A204.1 (cell line): Measurements from ENCODE around the gene CBX6.
"Not testable (repeated sequence)": the region's sequence is repeated elsewhere in the genome, so short reads cannot be mapped to it uniquely, and the experiment has no call there.

Experiments
- FAIRE-seq: peaks from 2 replicates; lab custom pipeline; 2012; peaks lifted over from hg19 to GRCh38; lab: Jason Lieb, UNC

CBX6 gene

DNA sequence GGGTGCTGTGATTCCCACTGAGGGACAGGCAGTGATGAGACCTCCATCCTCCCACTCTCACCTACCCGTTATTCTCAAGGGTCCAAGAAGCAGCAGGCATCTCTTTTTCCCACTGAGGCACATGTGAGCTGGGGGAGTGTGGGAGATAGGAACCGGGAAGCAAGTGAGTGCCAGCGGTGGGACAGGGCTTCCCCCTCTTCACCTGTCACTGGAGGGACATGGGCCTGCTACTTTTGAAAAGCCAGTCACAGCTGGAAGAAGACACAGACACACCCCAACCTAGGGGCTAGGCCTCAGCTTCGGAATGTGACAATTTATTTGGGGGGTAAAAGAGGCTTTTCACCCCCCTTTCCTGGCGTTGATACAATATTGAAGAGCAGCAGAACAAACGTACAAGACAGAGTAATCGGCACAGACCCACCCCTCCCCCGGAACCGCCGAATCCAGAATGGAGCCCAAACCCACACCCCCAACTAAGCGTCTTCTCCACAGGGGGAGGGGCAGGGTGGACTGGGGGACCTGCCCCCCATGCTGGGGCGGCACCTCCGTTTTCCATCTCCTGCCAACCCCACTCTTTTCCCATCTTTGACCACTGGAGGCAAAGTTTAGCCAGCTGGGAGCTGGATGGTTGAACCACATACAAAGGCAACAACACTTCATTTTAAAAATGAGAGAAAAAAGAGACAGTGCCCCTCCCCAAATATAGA is 10.7 kb downstream of the CBX6 start:
- FAIRE-seq, result peak; percentile 80

DNA sequence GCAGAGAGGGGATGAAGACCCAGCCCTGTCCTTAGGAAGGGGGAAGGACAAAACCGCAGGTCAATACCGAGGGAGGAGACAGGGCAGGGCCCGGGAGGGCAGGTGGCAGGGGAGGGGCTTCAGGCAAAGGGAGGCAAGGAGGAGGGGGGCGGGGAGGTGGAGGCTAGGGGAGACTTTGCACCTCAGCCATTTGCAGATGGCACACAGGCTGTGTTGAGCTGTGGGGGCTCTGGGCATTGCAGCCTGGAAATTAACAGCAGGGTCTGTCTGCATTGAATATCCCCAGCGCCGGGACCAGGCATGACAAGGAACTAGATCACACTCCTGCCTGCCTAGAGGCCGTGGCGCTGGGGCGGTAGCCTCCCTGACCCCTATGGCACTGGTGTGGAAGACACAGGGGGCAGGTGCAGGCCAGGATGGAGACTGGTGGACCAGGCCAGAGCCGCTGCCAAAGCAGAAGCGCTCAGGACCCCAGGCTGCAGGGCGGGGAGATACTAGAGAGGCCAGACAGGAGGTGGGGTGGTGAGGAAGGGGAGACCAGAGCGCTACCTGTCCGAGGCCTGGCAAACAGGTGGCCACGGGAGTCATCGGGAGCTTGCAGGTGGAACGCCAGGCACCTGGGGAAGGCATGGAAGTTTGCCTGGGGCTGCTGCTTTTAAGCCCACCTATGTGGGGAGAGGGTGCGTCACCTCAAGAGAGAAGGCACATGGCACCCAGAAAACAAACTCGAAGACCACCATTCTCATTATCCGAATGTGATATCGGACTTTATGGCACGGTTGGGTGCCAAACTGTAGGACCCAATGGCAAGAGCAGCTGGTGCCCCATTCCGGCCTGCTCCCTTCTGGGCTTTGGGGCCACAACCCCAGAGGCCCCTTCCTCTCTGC is 11.5 kb downstream of the CBX6 start:
- FAIRE-seq, result no peak

DNA sequence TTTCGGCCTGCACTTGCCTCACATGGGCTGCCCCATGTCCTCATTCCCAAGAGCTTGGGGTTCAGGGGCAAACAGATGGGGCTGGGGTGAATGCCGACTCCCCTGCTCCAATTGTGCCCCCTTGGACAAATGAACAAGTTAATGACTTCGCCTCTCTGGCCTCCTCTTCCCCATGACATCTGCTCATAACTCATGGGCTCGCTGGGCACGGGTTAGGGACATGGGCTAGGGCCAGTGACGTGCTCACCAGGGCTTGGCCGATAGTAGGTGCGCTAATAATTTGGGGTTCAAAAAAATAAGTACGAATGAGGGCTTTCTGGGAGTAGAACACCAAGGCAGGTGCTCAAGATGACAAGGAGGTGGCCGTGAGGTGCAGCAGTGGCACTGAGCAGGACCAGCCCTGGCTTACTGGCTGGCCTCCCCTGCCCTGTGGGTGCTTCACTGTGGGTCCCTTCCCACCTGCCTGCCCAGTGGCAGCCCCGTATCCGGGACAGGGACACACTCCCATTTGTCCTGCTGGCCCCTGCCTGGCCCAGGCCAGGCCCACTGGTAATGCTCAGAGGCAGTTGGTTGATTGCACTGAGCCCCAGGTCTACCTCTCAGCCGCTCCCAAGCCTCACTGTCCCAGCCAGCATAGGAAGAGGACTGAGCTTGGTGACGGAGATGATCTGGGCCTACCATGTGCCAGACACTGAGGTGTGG is 12.3 kb downstream of the CBX6 start:
- FAIRE-seq, result no peak

DNA sequence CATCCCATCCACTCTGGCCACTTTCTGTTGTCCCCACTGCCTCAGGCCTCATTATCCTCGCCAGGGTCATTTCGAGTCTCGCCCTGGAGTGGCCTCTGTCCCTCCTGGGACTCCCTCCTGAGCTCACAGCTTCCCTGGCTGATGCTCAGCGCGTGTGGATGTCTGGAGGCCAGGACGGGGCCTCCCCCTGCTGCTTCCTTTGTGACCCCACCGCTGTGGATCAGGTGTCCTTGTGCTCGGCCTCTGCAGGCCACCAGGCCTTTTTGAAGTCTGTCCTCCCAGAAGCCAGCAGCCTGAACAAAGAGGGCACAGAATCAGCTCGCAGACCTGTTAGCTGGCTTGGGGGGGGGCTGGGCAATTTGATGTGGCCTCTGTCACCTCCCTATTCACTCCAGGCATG is 13.5 kb downstream of the CBX6 start:
- FAIRE-seq, result no peak

DNA sequence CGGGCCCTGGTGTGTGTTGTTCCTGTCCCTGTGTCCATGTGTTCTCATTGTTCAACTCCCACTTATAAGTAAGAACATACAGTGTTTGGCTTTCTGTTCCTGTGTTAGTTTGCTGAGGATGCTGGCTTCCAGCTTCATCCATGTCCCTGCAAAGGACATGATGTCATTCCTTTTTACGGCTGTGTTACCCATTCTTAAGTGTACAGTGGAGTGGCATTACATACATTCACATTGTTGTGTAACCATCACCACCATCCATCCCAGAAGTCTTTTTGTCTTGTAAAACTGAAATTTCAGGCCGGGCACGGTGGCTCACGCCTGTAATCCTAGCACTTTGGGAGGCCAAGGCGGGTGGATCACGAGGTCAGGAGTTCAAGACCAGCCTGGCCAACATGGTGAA is 17.5 kb downstream of the CBX6 start:
- FAIRE-seq, result not testable (repeated sequence)

DNA sequence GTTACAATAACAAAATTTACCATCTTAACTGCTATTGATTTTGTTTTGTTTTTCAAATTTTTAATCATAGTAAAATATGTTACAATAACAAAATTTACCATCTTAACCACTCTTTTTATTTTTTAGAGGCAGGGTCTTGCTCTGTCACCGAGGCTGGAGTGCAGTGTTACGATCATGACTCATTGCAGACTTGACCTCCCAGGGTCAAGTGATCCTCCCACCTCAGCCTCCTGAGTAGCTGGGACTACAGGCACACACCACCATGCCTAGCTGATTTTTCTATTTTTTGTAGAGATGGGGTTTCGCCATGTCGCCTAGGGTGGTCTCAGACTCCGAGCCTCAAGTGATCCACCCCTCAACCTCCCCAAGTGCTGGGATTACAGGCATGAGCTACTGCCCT is 18.1 kb downstream of the CBX6 start:
- FAIRE-seq, result not testable (repeated sequence)

DNA sequence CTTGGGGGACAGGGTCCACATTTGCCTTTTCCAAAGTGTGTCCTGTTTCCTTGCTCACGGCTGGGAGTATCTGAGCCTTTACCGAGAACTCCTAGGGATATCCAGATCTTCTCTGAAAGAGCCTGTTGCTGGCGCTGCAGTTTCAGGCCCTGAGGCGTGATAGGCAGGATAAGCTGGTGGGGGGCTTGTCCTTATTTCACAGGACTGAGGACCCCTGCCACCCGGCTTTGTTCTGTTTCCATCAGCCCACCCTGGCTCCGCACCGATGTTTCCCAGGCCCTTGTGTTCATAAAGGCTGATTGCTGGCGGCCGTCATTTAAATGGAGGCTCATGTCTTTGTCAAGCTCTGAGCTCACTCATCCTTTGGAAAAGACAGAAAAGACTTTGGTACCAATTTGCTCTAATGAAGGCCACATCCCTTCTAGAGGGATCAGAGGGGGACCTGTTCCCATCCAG is 18.8 kb downstream of the CBX6 start:
- no peak for FAIRE-seq

DNA sequence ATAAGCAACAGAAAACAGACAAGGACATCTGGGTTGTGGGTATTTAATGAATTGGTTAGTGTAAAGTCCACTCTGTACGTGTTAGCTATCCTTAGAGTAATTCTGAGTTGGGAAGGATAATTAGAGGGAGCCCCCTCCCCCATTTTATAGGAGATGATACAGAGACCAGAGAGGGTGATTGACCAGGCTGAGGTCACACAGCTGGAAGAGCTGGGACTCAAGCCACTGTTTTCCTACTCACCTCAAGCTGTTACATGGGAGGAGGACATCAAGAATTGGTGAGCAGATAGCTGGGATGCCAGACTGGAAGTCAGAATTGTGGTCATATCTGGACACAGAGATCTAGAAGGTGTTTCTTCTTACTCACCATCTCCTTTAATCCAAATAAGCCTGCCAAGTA is 19.5 kb downstream of the CBX6 start:
- no peak for FAIRE-seq

DNA sequence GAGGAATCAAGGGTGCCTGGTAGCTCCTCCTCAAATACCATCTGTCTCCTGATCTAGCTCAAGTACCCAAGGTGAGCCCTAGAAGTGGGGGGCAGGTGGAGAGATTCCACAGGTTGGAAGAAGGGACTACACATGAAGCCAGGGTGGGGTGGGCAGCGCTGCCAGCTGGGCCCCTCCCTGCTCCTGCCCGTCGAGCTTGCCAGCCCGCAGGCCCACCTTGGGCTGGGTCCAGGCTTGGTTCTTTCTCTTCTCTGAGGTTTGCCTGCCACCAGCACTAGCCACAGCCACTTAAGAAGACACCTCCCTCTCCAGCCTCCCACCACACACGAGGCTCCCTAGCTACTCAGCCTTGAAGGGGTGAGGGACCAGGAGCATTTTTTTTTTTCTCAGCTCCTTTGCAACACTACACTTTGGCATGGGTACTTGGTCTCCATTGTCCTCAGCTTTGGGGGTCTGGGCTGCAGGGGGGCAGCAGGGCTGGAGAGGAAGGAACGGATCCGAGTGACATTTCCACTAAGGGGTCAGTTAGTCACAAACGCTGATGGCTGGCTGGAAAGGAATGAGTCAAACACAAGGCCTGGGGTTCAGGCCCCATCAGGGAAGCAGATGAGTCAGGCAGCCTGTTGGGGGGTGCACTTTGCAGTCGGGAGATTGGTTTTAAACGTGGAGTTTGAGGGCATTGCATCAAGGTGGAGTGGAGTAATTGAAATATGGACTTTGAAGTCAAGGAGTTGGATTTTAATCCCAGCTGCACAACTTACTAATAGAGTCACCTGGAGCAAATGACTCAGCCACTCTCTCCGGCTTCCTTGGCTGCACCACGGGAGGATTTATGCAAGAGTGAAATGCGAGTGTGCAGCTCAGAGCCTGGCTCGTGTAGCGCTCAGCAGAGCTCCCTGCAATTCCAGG is 20.8 kb downstream of the CBX6 start:
- FAIRE-seq, result peak; percentile 95

DNA sequence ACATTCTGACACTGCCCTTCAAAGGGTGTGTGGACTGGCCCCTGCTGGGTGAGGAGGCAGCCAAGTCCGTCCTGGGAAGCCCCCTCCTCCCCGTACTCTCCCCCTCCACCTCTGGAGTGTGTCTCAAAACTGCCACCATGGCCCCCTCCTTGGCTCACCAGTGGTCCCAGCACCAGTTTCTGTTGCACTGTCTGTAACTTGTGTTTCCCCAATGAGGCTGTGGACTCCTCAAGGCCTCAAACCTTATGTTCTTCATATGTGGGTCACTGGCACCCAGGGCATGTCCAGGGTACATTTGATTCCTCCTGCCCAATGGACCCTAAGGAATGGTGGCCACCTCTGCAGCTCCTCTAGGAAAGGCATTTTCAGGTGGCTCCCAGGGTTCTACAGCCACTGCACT is 21.6 kb downstream of the CBX6 start:
- no peak for FAIRE-seq

DNA sequence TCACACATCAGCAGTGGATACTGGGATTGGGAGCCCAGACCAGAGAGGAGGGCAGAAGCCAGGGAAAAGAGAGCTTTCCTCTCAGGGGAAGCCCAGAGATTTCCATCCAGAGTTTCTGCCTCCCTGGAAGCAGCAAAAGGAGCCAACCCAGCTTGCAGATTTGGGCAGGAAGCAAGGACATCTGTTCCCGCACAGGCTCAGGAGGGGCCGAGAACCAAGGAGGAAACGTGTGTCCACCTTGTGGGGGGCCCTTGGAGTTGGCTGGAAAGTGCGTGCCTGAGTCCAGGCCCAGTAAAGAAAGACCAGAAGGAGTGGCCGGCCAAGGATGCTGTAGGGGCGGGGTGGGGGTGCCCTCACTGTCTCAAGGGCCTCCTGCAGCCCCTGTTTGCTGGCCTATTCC is 22.2 kb downstream of the CBX6 start:
- FAIRE-seq, result peak; percentile 29

DNA sequence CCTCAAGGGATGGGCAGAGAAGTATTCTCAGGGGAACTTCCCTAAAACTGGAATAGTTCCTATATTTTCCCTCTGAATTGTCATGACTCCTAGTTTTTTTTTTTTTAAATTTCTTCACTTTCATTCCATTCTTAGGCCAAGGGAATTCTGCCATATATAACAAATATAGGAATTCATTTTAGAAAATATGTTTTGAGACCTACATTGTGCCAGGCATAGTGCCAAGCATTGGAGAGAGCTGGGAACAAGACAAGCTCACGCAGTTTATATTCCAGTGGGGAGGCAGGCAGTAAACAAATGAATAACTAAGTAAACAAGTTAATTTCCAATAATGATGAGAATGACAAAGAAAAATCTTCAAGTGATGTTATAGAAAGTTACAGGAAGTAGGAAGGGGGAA is 25.6 kb downstream of the CBX6 start:
- no peak for FAIRE-seq

DNA sequence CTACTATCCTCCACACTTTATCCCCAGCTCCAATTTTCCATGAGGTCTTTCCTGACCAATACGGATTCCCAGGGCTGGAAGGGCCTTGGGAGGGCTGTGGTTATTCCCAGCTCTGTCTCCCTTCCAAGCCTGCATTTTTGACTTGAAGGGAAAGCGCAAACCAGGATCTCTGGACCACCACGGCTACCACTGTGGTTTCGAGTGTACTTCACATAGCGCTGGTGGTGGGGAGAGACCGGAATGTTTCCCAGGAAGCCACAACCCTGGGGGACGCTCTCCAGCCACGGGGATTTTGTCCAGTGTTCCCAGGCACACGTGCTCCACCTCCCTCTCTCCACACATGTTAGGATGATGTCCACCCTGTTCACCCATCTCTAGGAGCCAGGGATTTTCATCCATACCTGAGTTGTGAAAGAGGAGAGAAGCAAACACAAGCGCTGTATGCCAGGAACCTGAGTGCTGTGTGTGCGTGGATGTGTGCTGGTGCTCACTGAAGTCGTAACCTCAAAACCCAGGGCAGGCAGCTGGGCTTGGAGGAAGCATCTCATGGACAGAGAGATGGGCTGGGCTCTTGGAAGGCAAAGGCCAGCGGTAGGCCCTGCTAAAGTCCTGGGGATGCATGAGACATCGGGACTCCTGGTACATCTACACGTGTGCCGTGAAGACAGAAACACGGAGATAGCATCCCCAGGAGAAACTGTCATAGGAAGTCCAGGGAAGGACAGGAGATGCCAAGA is 26.8 kb downstream of the CBX6 start:
- FAIRE-seq, result no peak

DNA sequence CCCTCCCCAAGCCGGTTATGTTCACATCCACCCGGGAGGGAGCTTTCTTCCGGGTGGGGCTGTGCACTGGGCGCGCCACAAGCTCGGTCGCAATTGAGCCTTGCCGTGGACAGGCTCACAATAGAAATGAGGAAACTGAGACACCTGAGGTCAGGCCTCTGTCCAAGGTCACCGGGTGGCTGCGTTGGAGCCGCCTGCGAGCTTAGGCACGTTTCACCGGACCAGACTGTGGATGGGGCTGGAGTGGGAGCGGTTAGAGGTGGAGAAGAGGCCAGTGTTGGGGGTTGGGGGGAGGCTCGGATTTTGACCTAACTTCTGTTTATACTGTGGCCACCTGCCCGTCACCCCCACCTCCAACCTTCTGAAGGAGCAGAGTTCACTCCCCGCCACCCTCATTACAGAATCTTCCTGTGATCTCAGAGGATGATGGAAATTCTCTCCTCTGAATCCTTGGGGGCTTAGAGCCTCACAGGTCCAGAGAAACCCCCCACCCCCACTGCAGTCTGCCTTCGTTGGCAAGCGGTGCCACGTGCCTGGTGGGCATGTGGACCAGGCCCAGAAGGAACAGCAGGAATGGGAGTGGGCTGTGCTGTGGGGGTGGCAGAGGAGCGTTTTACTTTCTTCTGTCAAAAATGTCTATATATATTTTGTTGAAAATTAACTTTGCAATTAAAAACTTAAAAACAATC is 27.6 kb downstream of the CBX6 start:
- FAIRE-seq, result no peak

DNA sequence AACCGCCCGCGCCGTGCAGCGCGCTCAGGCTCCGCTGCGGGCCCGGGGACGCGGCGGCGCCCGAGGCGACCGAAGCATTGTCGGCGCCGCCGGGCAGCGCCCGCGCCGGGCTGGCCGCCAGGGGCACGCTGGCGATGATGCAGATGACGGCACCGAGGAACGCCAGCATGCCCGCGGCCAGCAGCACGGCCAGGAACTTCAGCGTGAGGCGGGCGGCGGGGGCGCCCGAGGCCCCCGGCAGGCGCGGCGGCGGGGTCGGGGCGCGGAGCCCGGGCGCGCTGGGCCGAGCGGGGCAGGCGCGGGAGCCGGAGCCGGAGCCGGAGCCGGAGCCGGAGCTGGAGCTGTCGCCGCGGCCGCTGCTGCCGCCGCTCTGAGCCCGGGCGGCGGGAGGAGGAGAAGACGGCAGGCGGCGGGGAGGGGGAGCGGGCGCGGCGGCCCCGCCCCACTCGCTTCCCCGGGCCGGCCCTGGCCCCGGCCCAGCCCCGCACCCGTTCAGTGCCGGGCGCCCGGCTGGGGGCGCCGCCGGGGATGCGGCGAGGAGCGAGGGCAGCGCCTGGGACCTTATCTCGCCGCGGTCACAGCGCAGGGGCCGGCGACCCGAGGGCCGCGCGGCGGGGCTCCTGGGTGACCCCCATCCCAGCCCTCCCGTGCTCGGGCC is 28.2 kb downstream of the CBX6 start, which contains the start of gene NPTXR:
NPTXR (minus strand) TSS at position 372 of the 658 bp plus-strand sequence.
- no peak for FAIRE-seq

DNA sequence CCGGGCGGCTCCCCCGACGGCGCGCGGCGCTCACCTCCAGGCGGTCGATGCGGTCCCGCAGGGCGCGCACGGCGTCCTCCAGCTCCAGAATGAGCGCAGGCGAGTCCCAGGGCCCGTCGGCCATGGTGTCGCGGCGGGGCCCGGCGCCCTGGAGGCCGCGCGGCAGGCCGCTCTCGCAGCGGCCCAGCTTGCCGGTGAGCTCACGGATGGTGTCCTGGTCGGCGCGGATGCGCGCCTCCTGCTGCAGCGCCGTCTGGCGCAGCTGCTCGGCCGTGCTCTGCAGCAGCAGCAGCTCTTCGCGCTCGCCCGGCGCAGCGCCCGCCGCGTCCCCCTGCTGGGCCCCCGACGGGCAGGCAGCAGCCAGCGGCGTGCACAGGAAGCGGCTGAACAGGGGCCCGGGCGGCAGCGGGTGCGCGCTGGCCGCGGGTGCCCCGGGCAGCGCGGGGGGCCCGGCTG is 28.8 kb downstream of the CBX6 start:
- no peak for FAIRE-seq

DNA sequence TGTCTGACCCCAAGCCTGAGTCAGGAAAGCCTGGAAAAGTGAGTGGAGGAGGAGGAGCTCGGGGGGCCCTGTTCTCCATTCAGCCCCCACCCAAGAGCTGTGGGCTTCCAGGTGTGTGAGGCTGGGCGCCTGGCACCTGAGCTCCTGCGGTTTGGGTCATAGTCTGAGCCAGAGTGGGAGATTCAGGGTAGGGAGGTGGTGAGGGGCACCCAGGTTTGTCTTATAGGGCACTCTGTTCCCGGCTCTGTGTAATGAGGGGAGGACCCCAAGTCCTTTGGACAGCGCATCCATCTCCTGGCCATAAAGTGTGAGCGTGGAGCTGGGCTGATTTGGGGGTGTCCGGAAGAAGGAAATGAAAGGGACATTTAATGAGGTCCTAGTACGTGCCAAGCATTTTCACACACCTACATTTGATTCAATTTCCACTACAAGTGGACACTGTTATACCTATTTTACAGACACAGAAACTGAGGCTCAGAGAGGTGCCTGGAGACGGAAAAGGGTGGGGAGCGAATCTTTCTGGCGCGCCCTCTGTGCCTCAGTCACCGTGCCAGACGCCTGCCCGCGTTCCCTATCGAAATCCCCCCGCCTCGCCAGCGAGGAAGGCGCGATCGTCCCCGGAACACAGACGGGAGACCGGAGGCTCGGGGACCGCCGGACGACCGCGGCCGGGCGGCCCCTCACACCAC is 29.4 kb downstream of the CBX6 start:
- FAIRE-seq, result no peak

DNA sequence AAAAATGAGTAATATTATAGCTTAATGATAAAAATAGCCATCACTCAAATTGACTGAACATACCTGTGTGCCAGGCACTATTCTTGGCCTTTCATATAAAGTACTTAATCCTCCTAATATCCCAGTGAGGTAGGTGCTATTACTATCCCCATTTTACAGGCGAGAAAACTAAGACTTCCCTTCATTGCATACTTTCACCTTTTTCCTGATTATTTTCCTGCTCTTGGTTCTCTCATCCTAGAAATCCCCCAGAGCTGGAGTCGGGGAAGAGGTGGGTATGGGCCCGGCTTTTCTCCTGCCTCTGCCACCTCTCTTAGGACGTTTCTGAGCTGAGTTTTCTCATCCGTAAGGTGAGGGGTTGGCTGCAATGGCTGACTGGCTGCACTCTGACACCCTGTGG is 30.4 kb downstream of the CBX6 start:
- FAIRE-seq, result no peak

DNA sequence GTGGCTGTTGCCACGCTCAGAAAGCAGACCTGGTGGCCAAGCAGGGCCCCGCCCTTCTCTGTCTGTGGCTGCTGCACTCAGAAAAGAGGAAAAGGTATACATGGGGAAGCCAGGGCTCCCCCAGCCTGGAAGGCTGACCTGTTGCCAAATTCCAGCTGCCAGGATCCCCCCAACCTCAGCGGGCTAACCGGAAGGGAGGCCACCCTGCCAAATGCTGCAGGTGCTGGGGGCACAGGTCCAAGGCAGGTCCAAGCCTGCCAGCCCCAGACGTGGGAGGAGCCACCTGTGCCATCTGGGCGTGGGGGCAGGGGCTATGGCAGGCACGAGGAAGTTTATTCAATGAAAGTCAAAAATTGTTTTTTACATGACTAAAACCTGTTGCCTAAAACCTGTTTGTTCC is 30.8 kb downstream of the CBX6 start:
- FAIRE-seq, result no peak
